Gastrocnemius medialis (tissue), 4 donors: ENCODE measurements around the gene CCNF. TPM values are rescaled to one million over a fixed set of nuclear protein-coding genes. Genes with fewer than 3 reads are reported as not detected.

Experiments
- ATAC-seq, 2 donors: fragments of 150-250 bp; one replicate each; pipeline ENCODE4 v1.9.1; 2016
- DNase-seq, 2 donors: peaks; one replicate each; pipeline ENCODE4 v3.0.0-alpha.2; 2019
- H3K27ac ChIP-seq, 4 donors: fragments of 200-600 bp; sonication (generic); 1 replicate in 1 of 4; 2 replicates in 3 of 4; pipeline ENCODE4 v1.5.1; 2016 to 2018; ENCODE audit warnings: mild to moderate bottlenecking in 2 of 4, moderate library complexity in 1 of 4
- H3K27me3 ChIP-seq, 3 donors: fragments of 200-600 bp; sonication (generic) in 2 of 3; 1 replicate in 1 of 3; 2 replicates in 2 of 3; pipeline versions ENCODE4 v1.5.1 to v1.6.0; 2016 to 2019; ENCODE audit warnings: mild to moderate bottlenecking in 1 of 3, moderate library complexity in 1 of 3
- H3K36me3 ChIP-seq, 2 donors: fragments of 200-600 bp; sonication (generic) in 1 of 2; one replicate each; pipeline ENCODE4 v1.5.1; 2017 to 2018
- H3K4me1 ChIP-seq, 2 donors: fragments of 200-600 bp; sonication (generic) in 1 of 2; one replicate each; pipeline ENCODE4 v1.5.1; 2016 to 2017; ENCODE audit warnings: mild to moderate bottlenecking in 2 of 2
- H3K4me3 ChIP-seq, 4 donors: fragments of 200-600 bp; sonication (generic) in 3 of 4; 1 replicate in 1 of 4; 2 replicates in 3 of 4; pipeline ENCODE4 v1.5.1; 2016 to 2019; ENCODE audit warnings: mild to moderate bottlenecking in 2 of 4
- H3K9me3 ChIP-seq, 3 donors: fragments of 200-600 bp; sonication (generic) in 2 of 3; 1 replicate in 1 of 3; 2 replicates in 2 of 3; pipeline ENCODE4 v1.5.1; 2016 to 2019
- POLR2A ChIP-seq, 2 donors: fragments of 450-650 bp; IDR thresholded peaks; one replicate each; pipeline ENCODE4 v1.6.1; 2017; ENCODE audit warnings: antibody characterized with exemption in 2 of 2, mild to moderate bottlenecking in 2 of 2, moderate library complexity in 2 of 2
- in situ Hi-C, 4 donors: fragments of 200-750 bp; cut with MboI; loops; one replicate each; pipeline versions ENCODE4 v1.15.0 to v1.8.0; 2017; ENCODE audit warnings: low sequenced_read_pairs in 4 of 4
- intact Hi-C: fragments of 100-400 bp; cut with DNase I; formaldehyde crosslinking; loops from one replicate; pipeline ENCODE4 v1.15.1; 2023; ENCODE audit warnings: low total_unique reads
- total RNA-seq, 4 donors: library from RNA; depleted of rRNA; stranded (reverse); fragments of >200 nt; gene quantifications; one replicate each; pipeline versions ENCODE4 v1.1.0 to v1.2.3, GENCODE V29; 2016
- TF ChIP-seq, protein P1 (sequence below), 5 experiments: fragments of 450-650 bp in 3 of 5; fragments of 200-600 bp in 2 of 5; sonication (generic) in 2 of 5; IDR thresholded peaks in 4 of 5; conservative IDR thresholded peaks in 1 of 5; 1 replicate in 4 of 5; 2 replicates in 1 of 5; pipeline ENCODE4 v1.5.1; 2016 to 2019; ENCODE audit warnings: antibody characterized with exemption in 5 of 5, mild to moderate bottlenecking in 3 of 5, moderate library complexity in 3 of 5

Gene CCNF
- total RNA-seq, 4 donors from 2014 or later: 1.8 to 3.6 (median 2.4) TPM

DNA sequence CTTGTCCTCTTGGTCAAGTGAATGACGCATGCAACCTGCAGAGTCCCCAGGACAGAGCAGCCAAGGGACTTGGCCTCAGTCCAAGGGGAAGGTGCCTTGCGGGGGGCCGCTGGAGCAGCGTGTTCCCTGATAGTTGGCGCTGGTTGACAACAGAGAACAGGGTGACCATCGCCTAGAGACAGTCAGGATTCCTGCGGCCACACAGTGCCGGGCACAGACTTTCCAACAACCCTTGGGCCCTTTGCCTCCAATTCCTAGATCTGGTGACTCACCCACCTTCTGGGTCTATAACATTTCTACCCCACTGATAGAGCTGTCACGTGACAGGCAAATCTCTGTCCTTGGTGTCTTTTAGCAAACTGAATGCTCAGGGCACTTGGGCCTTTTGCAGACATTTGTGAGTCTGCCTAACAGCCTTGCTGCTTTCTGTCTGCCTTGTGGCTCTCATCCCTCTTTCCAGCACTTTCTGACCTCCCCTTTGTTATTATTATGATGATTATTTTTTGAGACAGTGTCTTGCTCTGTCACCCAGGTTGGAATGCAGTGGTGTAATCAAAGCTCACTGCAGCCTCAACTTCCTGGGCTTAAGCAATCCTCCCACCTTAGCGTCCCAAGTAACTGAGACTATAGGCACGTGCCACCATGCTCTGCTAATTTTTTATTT lies 18.8 kb downstream of the CCNF start:
- Histone ChIP-seq H3K27ac (no peak overlapping the region), H3K36me3 (no peaks in the 10 kb centered on the region), H3K4me1 (no peaks in the 10 kb centered on the region), H3K9me3 (no peaks in the 10 kb centered on the region), H3K27me3 (no peaks in the 10 kb centered on the region), H3K4me3 (no peak overlapping the region)
- in situ Hi-C loops: no loop called here
- no peak for ATAC-seq
- DNase-seq: no peak
- TF ChIP-seq, protein P1, sequence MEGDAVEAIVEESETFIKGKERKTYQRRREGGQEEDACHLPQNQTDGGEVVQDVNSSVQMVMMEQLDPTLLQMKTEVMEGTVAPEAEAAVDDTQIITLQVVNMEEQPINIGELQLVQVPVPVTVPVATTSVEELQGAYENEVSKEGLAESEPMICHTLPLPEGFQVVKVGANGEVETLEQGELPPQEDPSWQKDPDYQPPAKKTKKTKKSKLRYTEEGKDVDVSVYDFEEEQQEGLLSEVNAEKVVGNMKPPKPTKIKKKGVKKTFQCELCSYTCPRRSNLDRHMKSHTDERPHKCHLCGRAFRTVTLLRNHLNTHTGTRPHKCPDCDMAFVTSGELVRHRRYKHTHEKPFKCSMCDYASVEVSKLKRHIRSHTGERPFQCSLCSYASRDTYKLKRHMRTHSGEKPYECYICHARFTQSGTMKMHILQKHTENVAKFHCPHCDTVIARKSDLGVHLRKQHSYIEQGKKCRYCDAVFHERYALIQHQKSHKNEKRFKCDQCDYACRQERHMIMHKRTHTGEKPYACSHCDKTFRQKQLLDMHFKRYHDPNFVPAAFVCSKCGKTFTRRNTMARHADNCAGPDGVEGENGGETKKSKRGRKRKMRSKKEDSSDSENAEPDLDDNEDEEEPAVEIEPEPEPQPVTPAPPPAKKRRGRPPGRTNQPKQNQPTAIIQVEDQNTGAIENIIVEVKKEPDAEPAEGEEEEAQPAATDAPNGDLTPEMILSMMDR (IDR thresholded peaks at IDR 0.05 in 4 of 5, conservative IDR thresholded peaks at IDR 0.05 in 1 of 5): no peak
- TF ChIP-seq POLR2A (IDR thresholded peaks at IDR 0.05): no peak
- intact Hi-C loops: no loop called here

DNA sequence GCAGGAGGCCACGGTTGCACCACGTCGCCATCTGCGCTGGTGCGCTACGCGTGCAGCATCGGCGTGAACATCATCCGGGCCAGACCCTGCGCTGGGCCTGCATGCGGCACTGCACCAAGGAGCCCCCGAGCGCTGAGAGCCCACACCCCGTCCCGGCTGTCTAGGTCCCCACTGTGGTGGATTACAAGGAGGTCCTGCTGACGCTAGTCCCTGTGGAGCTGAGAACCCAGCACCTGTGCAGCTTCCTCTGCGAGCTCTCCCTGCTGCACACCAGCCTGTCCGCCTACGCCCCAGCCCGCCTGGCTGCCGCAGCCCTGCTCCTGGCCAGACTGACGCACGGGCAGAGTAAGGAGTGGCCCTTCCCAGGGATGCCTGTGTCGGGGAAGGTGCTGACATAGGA lies 19.9 kb downstream of the CCNF start:
- DNase-seq (no peak), ATAC-seq (no peak)
- no peak for TF ChIP-seq POLR2A (IDR thresholded peaks at IDR 0.05)
- TF ChIP-seq, protein P1 (IDR thresholded peaks at IDR 0.05 in 4 of 5, conservative IDR thresholded peaks at IDR 0.05 in 1 of 5): no peak
- no peaks in the 10 kb centered on the region for H3K4me1 ChIP-seq
- no peak overlapping the region for H3K27ac ChIP-seq
- no peak overlapping the region for H3K4me3 ChIP-seq
- H3K36me3 ChIP-seq: no peaks in the 10 kb centered on the region
- no peaks in the 10 kb centered on the region for H3K9me3 ChIP-seq
- H3K27me3 ChIP-seq: no peaks in the 10 kb centered on the region
- intact Hi-C loops (no loop called here), in situ Hi-C loops (no loop called here)

DNA sequence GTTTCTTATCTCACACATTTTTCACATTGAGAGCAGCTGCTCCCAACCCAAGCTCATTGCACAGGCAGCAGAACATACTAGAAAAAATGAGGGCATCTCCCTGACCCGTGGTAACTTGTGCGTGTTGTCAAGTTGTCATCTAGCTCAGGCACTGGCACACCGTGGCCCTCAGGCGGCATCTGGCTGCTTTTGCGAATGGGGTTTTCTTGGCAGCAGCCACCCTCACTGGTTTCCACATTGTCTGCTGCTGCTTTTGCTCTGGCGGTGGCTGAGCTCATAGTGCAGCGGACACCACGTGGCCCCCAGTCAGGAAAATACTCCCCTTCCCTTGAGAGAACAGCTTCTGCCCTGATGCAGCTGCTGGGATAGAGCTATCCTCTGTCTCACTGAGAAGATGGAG lies 21.3 kb downstream of the CCNF start:
- Histone ChIP-seq H3K4me3 (no peak overlapping the region), H3K36me3 (no peaks in the 10 kb centered on the region), H3K27me3 (no peaks in the 10 kb centered on the region), H3K27ac (no peak overlapping the region), H3K9me3 (no peaks in the 10 kb centered on the region), H3K4me1 (no peaks in the 10 kb centered on the region)
- DNase-seq (no peak), ATAC-seq (no peak)
- TF ChIP-seq, protein P1 (IDR thresholded peaks at IDR 0.05 in 4 of 5, conservative IDR thresholded peaks at IDR 0.05 in 1 of 5): no peak
- no peak for TF ChIP-seq POLR2A (IDR thresholded peaks at IDR 0.05)
- intact Hi-C loops (no loop called here), in situ Hi-C loops (no loop called here)

DNA sequence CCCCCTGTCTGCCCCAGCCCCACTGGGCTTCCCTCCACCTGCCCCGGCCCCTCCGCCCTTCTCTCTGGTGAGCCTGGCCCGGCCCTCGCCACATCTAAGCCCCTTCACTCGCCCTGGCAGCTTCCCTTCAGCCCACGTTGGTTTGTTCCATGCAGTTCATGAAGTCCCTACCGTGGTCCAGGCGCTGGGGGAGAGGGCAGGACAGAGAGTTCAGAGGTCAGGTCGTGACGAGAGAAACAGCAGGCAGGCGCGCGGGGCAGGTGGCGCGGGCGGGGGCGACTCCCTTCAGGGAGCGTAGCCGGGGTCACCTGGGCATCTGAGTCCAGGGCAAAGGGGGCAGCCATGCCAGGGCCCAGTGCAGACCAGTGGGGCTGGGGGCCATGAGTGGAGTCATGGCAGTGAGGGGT lies 21.7 kb downstream of the CCNF start:
- ATAC-seq: no peak
- Histone ChIP-seq H3K4me1 (no peaks in the 10 kb centered on the region), H3K9me3 (no peaks in the 10 kb centered on the region), H3K27me3 (no peaks in the 10 kb centered on the region), H3K4me3 (no peak overlapping the region), H3K36me3 (no peaks in the 10 kb centered on the region), H3K27ac (no peak overlapping the region)
- in situ Hi-C loops: no loop called here
- no peak for DNase-seq
- intact Hi-C loops: no loop called here
- TF ChIP-seq, protein P1 (IDR thresholded peaks at IDR 0.05 in 4 of 5, conservative IDR thresholded peaks at IDR 0.05 in 1 of 5): no peak
- TF ChIP-seq POLR2A (IDR thresholded peaks at IDR 0.05): no peak

DNA sequence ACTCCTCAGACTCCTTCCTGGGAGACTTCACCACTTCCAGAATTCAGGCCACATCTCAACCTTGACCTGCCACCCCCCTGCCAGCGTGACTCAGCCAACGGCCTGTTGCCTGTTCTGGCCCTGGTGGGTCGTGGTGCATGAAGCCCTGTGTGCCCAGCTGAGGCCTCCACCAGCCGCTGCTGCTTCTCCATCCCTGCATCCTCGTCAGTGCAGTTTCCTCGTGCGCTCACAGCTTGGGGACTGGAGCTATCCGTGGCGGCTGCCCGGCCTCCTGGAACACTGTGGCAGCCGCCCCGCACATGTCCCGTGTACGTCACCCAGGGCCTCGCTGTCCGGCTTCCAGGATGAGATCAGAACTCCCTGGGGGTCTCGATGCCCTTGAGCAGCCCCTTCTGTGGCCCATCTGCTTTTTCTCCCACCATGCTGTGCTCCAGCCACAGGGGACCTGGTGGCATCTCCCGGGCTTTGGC lies 22.6 kb downstream of the CCNF start:
- Histone ChIP-seq H3K27me3 (no peaks in the 10 kb centered on the region), H3K36me3 (no peaks in the 10 kb centered on the region), H3K9me3 (no peaks in the 10 kb centered on the region), H3K4me1 (no peaks in the 10 kb centered on the region), H3K27ac (no peak overlapping the region), H3K4me3 (no peak overlapping the region)
- DNase-seq (no peak), ATAC-seq (no peak)
- TF ChIP-seq, protein P1 (IDR thresholded peaks at IDR 0.05 in 4 of 5, conservative IDR thresholded peaks at IDR 0.05 in 1 of 5): no peak
- TF ChIP-seq POLR2A (IDR thresholded peaks at IDR 0.05): no peak
- intact Hi-C loops (no loop called here), in situ Hi-C loops (no loop called here)
